DOHH2 (cell line): ENCODE data around the gene ZNF865.

Experiments used
- EZH2phosphoT487 ChIP-seq: fragments of 200-600 bp; sonication (generic); IDR thresholded peaks from 2 replicates; pipeline ENCODE4 v1.6.1; 2017; ENCODE audit warnings: borderline replicate concordance, mild to moderate bottlenecking, antibody characterized with exemption, low read length, moderate library complexity, mixed read lengths
- TF ChIP-seq, protein P1 (sequence below): fragments of 200-600 bp; sonication (generic); IDR thresholded peaks from one replicate; pipeline ENCODE4 v1.5.1; 2014; ENCODE audit warnings: antibody characterized with exemption, mild to moderate bottlenecking, low read depth, low read length; ENCODE audit not compliant: poor library complexity, severe bottlenecking

DNA sequence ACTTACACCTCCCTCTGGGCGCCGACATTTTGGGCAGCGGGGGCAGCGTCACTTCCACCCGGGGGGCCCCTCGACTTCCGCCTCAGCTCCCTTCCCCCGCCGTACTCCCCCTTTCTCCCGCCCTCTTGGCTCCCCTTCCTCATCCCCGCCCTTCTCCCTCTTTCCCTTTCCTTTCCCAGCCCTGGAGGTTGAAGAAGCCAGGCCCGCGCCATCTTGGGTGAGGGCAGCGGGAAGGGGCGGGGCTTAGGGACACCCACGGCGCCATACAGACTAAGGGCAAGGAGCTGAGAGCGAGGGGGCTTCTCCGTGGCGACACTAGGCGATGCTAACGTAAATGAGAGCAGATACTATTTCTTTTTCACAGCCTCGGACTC lies 6.0 kb upstream of the ZNF865 start, which contains the start of gene FIZ1:
- no peak for TF ChIP-seq EZH2phosphoT487
- TF ChIP-seq, protein P1, sequence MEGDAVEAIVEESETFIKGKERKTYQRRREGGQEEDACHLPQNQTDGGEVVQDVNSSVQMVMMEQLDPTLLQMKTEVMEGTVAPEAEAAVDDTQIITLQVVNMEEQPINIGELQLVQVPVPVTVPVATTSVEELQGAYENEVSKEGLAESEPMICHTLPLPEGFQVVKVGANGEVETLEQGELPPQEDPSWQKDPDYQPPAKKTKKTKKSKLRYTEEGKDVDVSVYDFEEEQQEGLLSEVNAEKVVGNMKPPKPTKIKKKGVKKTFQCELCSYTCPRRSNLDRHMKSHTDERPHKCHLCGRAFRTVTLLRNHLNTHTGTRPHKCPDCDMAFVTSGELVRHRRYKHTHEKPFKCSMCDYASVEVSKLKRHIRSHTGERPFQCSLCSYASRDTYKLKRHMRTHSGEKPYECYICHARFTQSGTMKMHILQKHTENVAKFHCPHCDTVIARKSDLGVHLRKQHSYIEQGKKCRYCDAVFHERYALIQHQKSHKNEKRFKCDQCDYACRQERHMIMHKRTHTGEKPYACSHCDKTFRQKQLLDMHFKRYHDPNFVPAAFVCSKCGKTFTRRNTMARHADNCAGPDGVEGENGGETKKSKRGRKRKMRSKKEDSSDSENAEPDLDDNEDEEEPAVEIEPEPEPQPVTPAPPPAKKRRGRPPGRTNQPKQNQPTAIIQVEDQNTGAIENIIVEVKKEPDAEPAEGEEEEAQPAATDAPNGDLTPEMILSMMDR, result no peak
